ENCODE measurements around the gene LRRC46. TPM values are rescaled to one million over a fixed set of nuclear protein-coding genes. Genes with fewer than 3 reads are reported as not detected.

LRRC46 gene
- total RNA-seq, 1 donor from 2014 or later: 1.4 TPM

GRCh38 chr17:47810200-47810821 lies 21.2 kb upstream of the LRRC46 start:
- Mint-ChIP-seq H3K27me3 (ENCODE audit: low read depth) (peaks cover 4% of the 10 kb centered on the region), H3K4me1 (no peaks in the 10 kb centered on the region), H3K9me3 (no peaks in the 10 kb centered on the region), H3K36me3 (ENCODE audit: low read depth) (no peaks in the 10 kb centered on the region), H3K4me3 (no peak overlapping the region), H3K27ac (ENCODE audit: unreplicated experiment) (no peak overlapping the region)
- no peak for DNase-seq (ENCODE audit: low read depth, low spot score)
- TF ChIP-seq CTCF (conservative IDR thresholded peaks at IDR 0.05): no peak

- TF ChIP-seq CTCF (conservative IDR thresholded peaks at IDR 0.05): no peak
- no peak for DNase-seq (ENCODE audit: low read depth, low spot score)
- H3K4me3 Mint-ChIP-seq: no peak overlapping the region
- H3K4me1 Mint-ChIP-seq: no peaks in the 10 kb centered on the region
- no peak overlapping the region for H3K27ac Mint-ChIP-seq (ENCODE audit: unreplicated experiment)
- no peaks in the 10 kb centered on the region for H3K27me3 Mint-ChIP-seq (ENCODE audit: low read depth)
- no peaks in the 10 kb centered on the region for H3K9me3 Mint-ChIP-seq
- H3K36me3 Mint-ChIP-seq (ENCODE audit: low read depth): no peaks in the 10 kb centered on the region
These were observed 20.4 kb upstream of the LRRC46 start for GRCh38 chr17:47810901-47811635.

GRCh38 chr17:47811709-47812108 lies 19.8 kb upstream of the LRRC46 start:
- no peak for TF ChIP-seq CTCF (conservative IDR thresholded peaks at IDR 0.05)
- H3K36me3 Mint-ChIP-seq (ENCODE audit: low read depth): no peaks in the 10 kb centered on the region
- H3K27me3 Mint-ChIP-seq (ENCODE audit: low read depth): no peaks in the 10 kb centered on the region
- H3K27ac Mint-ChIP-seq (ENCODE audit: unreplicated experiment): no peak overlapping the region
- no peak overlapping the region for H3K4me3 Mint-ChIP-seq
- no peak for DNase-seq (ENCODE audit: low read depth, low spot score)
- H3K4me1 Mint-ChIP-seq: no peaks in the 10 kb centered on the region
- H3K9me3 Mint-ChIP-seq: no peaks in the 10 kb centered on the region

GRCh38 chr17:47812146-47812920 lies 19.1 kb upstream of the LRRC46 start:
- no peak for TF ChIP-seq CTCF (conservative IDR thresholded peaks at IDR 0.05)
- Mint-ChIP-seq H3K4me3 (no peak overlapping the region), H3K9me3 (no peaks in the 10 kb centered on the region), H3K27ac (ENCODE audit: unreplicated experiment) (peak overlapping the region; percentile 52), H3K4me1 (no peaks in the 10 kb centered on the region), H3K27me3 (ENCODE audit: low read depth) (no peaks in the 10 kb centered on the region), H3K36me3 (ENCODE audit: low read depth) (no peaks in the 10 kb centered on the region)
- no peak for DNase-seq (ENCODE audit: low read depth, low spot score)

GRCh38 chr17:47813077-47813476 lies 18.4 kb upstream of the LRRC46 start:
- TF ChIP-seq CTCF (conservative IDR thresholded peaks at IDR 0.05): no peak
- DNase-seq (ENCODE audit: low read depth, low spot score): no peak
- H3K27me3 Mint-ChIP-seq (ENCODE audit: low read depth): no peaks in the 10 kb centered on the region
- H3K9me3 Mint-ChIP-seq: no peaks in the 10 kb centered on the region
- no peaks in the 10 kb centered on the region for H3K4me1 Mint-ChIP-seq
- no peaks in the 10 kb centered on the region for H3K36me3 Mint-ChIP-seq (ENCODE audit: low read depth)
- no peak overlapping the region for H3K27ac Mint-ChIP-seq (ENCODE audit: unreplicated experiment)
- no peak overlapping the region for H3K4me3 Mint-ChIP-seq

Measured in neural crest cell (in vitro differentiated cells).